AML-193 (cell line): ENCODE measurements around the gene LARGE1.
"Not testable (repeated sequence)": the region's sequence is repeated elsewhere in the genome, so short reads cannot be mapped to it uniquely, and the experiment has no call there.

Source experiments
- DNase-seq, 2 experiments: peaks; one replicate each; lab custom pipeline; 2025; lab: John Stamatoyannopoulos, UW

LARGE1 gene

GRCh38 chr22:33418484-33418883 is 501.8 kb downstream of the LARGE1 start:
- DNase-seq: no peak

GRCh38 chr22:33415401-33415800 is 504.9 kb downstream of the LARGE1 start:
- DNase-seq: no peak

- DNase-seq: no peak
These were observed 511.2 kb downstream of the LARGE1 start for GRCh38 chr22:33409079-33409478.

GRCh38 chr22:33405194-33405593 is 515.1 kb downstream of the LARGE1 start:
- DNase-seq: no peak

- no peak for DNase-seq
These were observed 515.6 kb downstream of the LARGE1 start for GRCh38 chr22:33404723-33405122.

GRCh38 chr22:33402325-33402724 is 518.0 kb downstream of the LARGE1 start:
- DNase-seq: no peak

GRCh38 chr22:33401291-33401690 is 519.0 kb downstream of the LARGE1 start:
- no peak for DNase-seq

GRCh38 chr22:33400891-33401290 is 519.4 kb downstream of the LARGE1 start:
- no peak for DNase-seq

GRCh38 chr22:33400061-33400840 is 520.0 kb downstream of the LARGE1 start:
- DNase-seq: no peak

- DNase-seq: no peak
These were observed 522.8 kb downstream of the LARGE1 start for GRCh38 chr22:33397381-33397907.

- DNase-seq: no peak
These were observed 526.8 kb downstream of the LARGE1 start for GRCh38 chr22:33393432-33393831.

GRCh38 chr22:33391298-33391697 is 529.0 kb downstream of the LARGE1 start:
- no peak for DNase-seq

- no peak for DNase-seq
These were observed 530.3 kb downstream of the LARGE1 start for GRCh38 chr22:33389936-33390335.

- no peak for DNase-seq
These were observed 534.0 kb downstream of the LARGE1 start for GRCh38 chr22:33386270-33386669.

- DNase-seq: no peak
These were observed 534.7 kb downstream of the LARGE1 start for GRCh38 chr22:33385611-33386010.

- no peak for DNase-seq
These were observed 537.8 kb downstream of the LARGE1 start for GRCh38 chr22:33382436-33382835.

- DNase-seq: no peak
These were observed 538.5 kb downstream of the LARGE1 start for GRCh38 chr22:33381531-33382406.

GRCh38 chr22:33380789-33381530 is 539.3 kb downstream of the LARGE1 start:
- DNase-seq: no peak

- DNase-seq: no peak
These were observed 540.4 kb downstream of the LARGE1 start for GRCh38 chr22:33379836-33380235.

- no peak for DNase-seq
These were observed 547.4 kb downstream of the LARGE1 start for GRCh38 chr22:33372875-33373274.

- not testable (repeated sequence) for DNase-seq
These were observed 557.0 kb downstream of the LARGE1 start for GRCh38 chr22:33363256-33363655.

GRCh38 chr22:33362702-33363101 is 557.6 kb downstream of the LARGE1 start:
- no peak for DNase-seq
